GM19023 (cell line): ENCODE data around the gene TAL1.

Experiments used
- ATAC-seq: cut with Tn5 transposase; IDR thresholded peaks from one replicate; pipeline ENCODE4 v1.9.1; 2021; ENCODE audit warnings: mild to moderate bottlenecking, moderate library complexity; ENCODE audit not compliant: unreplicated experiment

TAL1 gene

DNA sequence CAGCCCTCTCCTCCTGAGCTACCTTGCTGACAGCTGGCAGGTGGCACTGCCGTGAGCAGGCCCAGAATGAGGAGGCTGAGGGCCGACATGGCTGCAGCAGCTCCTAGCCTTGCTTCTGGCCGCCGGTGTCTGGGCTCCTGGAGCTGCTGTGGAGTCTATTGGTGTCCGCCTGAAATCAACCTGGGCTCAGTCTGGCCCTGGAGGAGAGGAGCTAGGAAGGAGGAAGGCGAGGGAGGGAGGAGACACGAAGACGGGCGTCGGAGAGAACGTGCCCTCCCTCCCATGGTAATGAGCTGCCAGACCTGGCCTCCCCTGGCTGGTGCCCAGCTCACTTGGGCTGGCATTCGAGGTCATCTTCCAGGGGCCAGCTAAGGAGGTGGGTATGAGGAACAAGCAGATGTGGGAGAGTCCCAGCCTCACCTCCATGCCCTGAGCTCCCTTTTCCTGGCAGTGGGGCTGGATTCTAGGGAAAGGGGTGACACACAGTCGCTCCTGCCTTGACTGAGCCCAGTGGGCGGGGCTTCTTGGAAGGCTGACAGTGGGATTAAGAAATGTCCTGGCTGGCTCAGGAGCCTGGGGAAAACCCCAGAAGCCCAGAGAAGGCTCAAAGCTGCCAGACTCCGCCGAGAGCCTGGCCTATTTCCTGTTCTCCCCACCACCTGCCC is 42.0 kb downstream of the TAL1 start, which contains the start of gene PDZK1IP1:
Gene PDZK1IP1, minus strand, starts transcription at position 193 of the 665 bp plus-strand sequence. Its CDS starts 104 bp downstream, at position 89.
- ATAC-seq, result no peak

- ATAC-seq, result no peak
These were observed 42.9 kb downstream of the TAL1 start for GRCh38 chr1:47188791-47189785.

DNA sequence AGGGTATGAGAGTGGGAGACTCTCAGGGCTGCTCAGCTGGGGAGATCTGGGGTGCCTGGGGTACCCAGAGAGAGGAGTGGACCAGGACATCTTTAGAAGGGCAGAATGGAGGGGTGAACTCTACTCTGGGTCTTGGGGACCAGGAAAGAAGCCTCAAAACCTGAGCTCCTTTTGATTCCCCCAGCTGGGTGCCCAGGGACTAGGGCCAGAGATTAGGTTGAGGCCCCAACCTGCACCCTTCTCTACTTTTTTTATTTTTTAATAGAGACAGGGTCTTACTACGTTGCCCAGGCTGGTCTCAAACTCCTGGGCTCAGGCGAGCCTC is 44.1 kb downstream of the TAL1 start:
- ATAC-seq, result no peak

DNA sequence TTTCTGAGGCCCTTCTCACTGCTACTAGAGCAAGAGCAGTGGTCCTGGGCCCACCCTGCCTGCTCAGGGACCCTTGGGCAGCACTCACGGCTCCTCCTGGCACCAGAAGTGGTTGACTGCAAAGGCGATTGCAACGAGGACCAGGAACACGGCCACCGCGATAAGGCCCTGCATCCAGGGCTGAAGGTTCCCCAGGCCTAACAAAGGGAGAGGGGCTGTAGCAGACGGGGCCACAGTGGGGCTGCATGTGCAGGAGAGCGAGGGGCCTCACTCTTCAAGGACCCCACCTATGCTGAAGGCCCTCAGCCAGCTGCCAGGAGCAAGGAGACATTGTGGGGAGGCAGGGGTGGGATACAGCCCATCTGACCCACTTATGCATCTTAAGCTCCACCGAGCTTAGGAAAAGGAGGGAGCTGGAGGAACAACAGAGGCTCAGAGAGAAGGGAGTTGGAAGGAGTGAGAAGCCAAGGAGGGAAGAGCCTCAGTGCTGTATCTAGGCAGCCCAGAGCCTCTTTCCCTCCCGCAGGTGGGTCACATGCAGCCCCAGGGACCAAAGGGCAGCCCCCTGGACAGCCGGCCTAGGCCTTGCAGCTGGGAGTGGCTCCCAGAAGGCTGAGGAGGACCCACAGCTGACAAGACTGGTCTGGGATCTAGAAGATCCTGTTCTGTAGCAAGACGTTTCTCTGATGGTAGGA is 44.6 kb downstream of the TAL1 start:
- no peak for ATAC-seq

DNA sequence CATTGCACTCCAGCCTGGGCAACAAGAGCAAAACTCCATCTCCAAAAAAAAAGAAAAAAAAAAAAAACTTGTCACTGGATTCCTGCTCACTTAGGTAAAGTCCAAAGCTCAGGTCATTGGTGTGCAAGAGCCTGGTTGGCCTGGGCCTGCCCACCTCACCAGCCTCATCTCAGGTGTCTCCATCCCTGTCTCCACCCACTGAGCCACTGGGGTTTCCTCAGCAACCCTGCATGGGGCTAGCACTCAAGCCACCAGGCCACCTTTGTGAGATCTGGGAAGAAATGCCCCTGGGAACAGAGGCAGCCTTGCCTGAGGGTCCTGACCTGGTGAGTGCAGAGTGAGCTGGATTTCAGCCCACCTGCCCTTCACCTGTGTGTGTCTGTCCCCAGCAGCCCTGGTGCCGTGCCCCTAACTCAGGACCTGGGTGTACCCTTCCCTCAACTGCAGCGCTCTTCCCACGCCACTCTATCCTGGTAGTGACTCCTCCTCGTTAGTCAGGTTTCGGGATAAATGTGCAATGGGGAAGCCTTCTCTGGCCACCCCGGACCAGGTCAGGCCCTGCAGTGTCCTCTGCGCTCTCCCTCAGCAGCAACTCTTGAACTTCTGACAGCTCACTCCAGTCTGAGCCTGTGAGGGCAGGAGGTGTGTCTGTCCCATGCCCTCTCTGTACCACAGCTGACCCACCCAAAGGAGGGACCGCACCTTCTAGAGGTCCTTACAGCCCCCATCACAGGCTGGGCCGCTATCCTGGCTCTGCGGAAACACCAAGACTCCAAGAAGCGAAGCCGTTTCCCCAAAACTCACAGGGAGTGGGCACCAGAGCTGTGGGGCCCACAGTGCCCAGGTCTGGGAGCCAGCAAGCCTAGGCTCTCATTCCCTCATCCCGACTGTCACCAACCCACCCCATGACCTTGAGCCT is 45.5 kb downstream of the TAL1 start:
- ATAC-seq, result no peak

DNA sequence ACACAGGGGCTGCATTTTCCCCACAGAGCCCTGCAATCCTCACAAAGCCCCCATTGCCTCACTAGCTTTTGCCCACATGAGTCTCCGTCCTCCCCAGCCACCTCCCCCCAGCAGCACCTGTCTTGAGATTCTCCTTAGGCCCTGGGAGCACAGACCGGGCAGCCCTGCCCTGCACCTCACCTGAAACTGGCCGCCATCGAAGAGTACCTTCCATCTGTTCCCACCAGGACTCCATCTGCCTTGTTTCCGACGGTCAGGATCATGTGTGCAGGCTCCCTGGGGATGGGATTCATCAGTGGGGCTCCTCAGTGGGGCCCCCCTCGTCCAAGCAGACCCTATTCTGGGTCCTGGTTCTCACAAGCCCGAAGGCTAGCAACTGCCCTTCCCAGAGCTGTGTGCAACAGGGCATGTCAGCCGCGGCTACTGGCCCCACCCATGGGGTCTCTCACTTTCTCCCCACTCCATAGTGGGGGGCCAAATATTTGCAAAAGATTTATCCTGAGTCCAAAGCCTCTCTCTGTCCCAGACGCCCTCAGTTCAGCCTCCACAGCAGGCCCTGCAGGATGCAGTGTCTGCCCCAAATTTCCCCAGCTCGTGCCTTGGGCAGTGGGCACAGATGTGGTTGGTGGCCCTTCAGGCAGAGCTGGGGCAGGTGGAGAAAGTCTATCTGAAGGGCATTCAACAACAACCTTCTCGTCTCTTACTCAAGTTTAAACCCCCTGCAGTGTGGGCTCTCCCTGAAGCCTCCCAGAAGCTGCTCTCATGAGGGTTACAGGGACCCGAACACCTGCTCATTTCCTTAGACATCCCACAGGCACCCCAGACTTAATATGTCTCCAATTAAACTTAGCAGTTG is 47.0 kb downstream of the TAL1 start:
- ATAC-seq, result no peak

DNA sequence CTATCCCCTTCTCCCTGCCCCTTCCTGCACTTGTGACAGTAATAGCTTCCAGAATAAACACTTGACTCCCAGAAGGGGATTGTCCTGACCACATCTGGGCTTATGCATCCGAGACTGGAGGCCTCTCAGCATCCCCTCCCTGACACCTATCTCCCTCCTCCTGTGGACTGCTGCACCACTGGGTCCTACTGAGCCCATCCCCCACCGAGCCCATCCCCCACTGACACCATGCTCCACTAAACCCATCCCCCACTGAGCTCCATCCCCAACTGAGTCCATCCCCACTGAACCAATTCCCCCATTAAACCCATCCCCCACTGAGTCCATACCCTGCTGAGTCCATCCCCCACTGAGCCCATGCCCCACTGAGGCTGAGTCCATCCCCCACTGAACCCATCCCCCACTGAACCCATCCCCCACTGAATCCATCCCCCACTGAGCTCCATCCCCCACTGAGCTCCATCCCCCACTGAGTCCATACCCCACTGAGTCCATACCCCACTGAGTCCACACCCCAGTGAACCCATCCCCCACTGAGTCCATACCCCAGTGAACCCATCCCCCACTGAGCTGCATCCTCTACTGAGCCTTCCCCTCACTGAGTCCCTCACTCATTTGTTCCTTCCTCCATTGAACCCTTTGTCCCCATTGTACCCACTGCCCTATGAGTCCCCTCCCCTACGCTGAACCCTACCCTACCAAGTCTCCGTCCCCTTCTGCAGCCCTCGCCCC is 47.8 kb downstream of the TAL1 start:
- ATAC-seq, result no peak

DNA sequence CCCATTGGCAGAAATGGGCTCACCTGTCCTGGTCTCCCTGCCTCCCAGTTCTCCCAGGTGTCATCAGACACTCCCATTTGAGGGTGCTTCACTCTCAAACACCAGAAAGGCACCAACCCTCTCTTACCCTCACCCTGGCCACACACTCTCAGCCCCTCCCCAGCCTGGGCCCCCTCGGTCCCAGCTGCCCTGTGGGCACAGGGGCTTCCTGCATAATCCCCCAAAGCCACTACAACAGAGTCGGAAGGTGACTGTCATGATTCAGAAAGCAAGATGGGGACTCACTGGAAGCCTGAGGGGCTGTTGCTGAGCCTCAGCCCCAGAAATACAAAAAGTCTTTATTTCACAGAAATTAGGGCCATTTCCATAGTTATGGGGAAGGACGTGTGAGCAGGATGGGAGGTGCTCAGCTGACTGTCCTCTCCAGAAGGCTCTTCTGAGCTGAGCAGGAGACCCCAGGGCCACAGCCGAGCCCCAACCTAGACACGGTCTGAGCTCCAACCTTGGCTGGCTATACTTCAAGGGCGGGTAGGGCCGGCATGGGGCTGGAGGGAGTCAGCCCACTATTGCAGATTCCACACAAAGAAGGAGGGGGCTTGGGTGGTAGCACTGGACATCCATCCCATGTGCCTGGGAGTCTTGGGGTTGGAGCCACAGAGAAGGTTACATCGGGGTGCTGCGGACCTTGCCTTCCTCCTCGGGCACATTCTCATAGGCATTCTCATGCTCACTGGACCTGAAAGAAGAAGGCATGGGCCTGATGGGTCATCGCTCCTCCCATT is 48.5 kb downstream of the TAL1 start:
- no peak for ATAC-seq

DNA sequence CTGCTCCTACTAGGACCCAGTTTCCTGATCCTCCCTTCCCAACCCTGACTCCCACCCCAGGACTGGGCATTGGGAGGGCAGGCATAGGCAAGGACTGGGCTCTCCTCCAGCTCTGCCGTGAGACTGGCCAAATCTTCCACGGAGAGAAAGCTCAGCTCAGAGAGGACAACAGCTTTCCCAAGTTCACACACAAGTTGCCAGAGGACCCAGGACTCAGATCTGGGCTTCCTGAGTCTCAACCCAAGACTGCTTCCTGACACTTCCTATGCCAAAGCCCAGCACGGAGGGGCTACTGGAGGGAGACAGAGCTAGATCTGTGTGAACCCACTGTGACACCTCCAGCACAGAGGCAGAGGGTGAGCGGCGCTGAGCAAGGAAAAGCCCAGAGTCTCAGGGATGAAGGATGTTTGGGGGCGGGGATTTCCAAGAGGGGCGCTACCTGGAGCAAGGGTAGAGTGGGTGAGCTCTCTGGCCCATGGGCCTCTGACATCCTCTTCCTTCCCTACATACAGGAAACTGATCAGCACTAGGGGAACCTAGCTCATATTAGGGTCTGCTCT is 49.3 kb downstream of the TAL1 start:
- no peak for ATAC-seq

- ATAC-seq, result no peak
These were observed 49.9 kb downstream of the TAL1 start for GRCh38 chr1:47181955-47182675.

DNA sequence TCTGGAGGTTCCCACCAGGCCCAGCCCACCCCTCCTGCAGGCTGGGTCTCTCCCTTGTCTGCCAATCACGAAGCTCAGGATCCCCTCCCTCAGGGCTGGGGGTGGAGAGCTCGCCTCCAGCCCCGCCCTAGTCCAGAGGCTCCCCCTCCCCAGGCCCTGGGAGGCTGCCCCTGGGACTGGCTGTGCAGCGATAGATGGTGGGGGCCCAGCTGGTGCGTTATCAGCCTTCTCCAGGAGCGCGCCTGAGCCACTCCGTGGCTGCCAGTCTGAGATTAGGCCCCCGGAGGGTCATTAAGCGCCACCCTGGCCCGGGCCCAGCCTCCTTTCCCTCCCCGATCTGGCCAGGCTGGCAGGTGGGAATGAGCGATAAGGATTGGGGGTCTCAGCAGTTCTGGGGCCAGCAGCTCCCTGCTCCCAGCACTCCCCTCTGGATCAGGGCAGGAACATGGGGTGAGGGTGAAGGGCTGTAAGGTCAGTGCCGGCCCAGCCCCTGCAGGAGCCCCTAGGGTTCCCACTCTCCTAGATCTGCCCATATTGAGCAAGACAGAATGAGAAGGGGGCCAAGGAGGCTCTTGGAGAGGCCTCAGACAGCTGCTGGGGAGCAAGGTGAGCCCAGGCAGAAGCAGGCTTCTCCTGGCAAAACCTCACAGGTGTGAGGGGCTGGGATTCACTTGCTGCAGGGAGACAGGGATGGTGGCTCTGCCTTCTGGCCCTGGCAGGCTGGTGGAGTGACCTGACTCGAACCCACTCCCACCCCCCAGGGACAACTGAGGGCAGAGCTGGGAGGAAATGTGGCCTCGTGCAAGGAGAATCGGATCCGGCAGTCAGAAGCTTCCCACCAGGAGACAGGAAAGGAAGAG is 50.7 kb downstream of the TAL1 start:
- no peak for ATAC-seq

GRCh38 chr1:47180603-47181094 is 51.4 kb downstream of the TAL1 start:
- no peak for ATAC-seq

DNA sequence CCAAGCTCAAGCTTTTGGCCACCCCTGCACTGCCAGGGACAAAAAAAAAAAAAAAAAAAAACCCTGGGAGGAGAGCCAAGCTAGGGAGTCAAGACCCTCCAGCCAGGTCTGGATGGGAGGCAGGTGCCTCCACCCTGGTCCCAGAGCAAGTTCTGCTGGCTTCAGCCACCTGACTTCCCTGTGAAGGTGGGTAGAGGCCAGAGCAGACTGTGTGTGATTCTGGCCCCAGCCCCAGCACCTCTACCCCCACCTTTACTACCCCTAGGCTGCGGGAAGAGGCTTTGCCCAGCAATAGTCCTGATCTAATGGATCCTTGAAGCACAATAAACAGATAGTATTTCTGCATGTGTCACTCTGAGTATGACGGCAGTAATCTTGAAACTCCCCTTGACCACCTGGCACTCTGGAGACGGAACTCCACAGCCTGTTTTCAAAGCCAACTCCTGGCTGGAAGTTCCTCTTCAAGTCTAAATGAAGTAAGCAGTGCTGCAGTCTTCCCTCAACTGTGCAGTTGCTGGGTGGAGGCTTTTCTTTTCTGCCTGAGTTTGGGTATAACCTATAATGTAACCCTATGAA is 51.9 kb downstream of the TAL1 start:
- no peak for ATAC-seq

DNA sequence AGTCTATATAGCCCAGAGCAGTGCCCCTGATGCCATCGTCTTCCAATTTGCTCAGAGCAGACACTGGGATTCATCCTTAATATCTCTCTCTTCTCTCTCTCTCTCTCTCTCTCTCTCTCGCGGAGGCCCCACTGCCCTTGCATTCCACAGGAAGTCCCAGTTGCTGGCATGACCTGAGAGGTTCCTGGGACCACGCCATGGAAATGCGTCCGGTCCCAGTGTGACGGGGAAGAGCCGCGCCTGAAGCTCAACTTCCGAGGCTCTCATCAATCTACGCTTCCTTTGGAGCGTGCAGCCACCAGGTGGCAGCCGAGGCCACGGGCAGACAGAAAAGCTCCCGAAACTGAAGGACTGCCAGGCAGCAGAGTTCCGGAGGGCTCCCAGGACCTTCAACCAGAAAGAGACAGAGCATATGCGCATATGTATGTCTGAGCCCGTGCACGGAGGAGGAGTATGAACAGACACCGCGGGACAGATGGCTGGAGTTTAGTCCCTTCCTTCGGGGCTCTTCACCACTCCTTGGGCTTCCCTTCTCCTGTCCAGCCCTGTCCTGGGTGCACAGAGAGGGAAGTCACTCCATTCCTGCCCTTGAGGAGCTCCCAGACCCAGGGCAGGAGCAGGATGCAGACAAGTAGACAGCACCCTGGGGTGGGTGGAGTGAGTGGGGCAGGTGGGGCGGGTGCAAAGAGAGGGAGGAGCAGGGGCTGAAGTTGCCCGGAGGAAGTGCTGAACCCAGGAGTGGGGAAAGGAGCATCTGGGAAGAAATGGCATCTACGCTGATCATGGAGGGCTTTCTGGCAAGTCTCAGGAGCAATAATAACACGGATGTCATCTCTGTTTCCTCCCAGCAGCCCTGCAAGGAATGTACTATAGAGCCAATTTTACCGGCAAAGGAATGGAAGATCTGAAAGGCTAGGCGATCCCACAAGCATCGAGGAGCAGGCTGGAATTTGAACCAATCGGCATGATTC is 52.7 kb downstream of the TAL1 start:
- peak; percentile 80 for ATAC-seq

DNA sequence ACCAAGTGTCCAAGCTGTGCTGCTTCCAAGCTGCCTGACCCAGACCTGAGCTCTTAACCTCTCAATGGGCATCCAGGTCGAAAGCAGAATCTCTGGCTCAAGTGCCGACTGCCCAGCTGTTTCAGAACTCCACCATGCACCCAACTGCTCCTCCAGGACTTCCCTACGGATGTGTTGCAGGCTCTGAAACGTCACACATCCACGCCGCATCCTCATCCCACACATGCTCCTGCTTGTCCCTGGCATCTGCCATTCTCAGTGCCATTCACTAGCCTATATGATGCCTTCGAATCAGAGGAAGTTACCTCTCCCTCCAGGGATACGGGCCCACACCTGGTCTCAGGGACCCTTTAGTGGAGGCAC is 53.4 kb downstream of the TAL1 start:
- no peak for ATAC-seq
